Inflammatory macrophage treated with lipopolysaccharide for 1 hour (primary cell): ENCODE data around the gene SPIB.

ENCODE experiments used
- DNase-seq, 2 donors: peaks; one replicate each; pipeline ENCODE4 v3.0.0-alpha.2; 2020 to 2022

Gene SPIB

GRCh38 chr19:50476224-50476906 is 57.6 kb downstream of the SPIB start, which contains the start of the genes EMC10 and GARIN5A:
Gene EMC10 (plus strand): TSS chr19:50476507. CDS start chr19:50476545, 38 bp downstream.
Gene GARIN5A (minus strand): TSS chr19:50476848. CDS start chr19:50476388, 460 bp downstream.
- peak; percentile 88 to 90 for DNase-seq

GRCh38 chr19:50476907-50477238 is 58.1 kb downstream of the SPIB start:
- no peak for DNase-seq

- DNase-seq = no peak
These were observed 59.2 kb downstream of the SPIB start for GRCh38 chr19:50477751-50478515.

- DNase-seq = peak in 1 of 2 donors; percentile 11
These were observed 60.4 kb downstream of the SPIB start for GRCh38 chr19:50478901-50479715.

GRCh38 chr19:50479761-50480251 is 61.1 kb downstream of the SPIB start:
- no peak for DNase-seq

- DNase-seq = no peak
These were observed 61.8 kb downstream of the SPIB start for GRCh38 chr19:50480281-50481111.
